HCT116 (cell line): ENCODE measurements around the gene TRPC1. TPM values are rescaled to one million over a fixed set of nuclear protein-coding genes. Genes with fewer than 3 reads are reported as not detected.

ENCODE experiments used
- ATAC-seq: fragments of 200-7000 bp; cut with Tn5 transposase; 2 replicates; pipeline ENCODE4 v1.9.1; 2020; ENCODE audit warnings: mild to moderate bottlenecking, moderate library complexity
- BruUV-seq: library from RNA; stranded (reverse); fragments of 400-500 nt; replicated peaks from 2 replicates; lab custom pipeline; 2021; lab: Mats Ljungman, UMichigan
- CTCF ChIA-PET: fragments of 300-600 bp; sonication (Branson Sonifier 250); formaldehyde crosslinking; loops from one replicate; lab custom pipeline; 2021; ENCODE audit warnings: antibody characterized with exemption; lab: Charles Lee
- POLR2A ChIA-PET: fragments of 300-600, 350-600 bp; sonication (Branson Sonifier 250); formaldehyde crosslinking; loops from one replicate; lab custom pipeline; 2021; ENCODE audit warnings: antibody characterized with exemption; lab: Charles Lee
- RAD21 ChIA-PET, 2 experiments: fragments of 300-600 bp; sonication (Branson Sonifier 250); formaldehyde crosslinking; loops; one replicate each; lab custom pipeline; 2023; ENCODE audit warnings: low total read pairs in 2 of 2; ENCODE audit not compliant: uncharacterized antibody in 2 of 2, unreplicated experiment in 2 of 2, low non-redundant PET in 1 of 2; lab: Charles Lee
- DNase-seq: peaks from one replicate; pipeline ENCODE4 v3.0.0-alpha.2; 2010; ENCODE audit warnings: low read depth, low spot score
- H2AFZ ChIP-seq: fragments of 200-600 bp; shearing (Covaris generic), sonication (generic); 2 replicates; pipeline ENCODE4 v1.6.1; 2017; ENCODE audit warnings: low read depth, mixed run types, mixed read lengths, antibody characterized with exemption, low read length; ENCODE audit not compliant: poor library complexity, severe bottlenecking
- H3K27ac ChIP-seq: 2 replicates; pipeline ENCODE4 v1.5.1; 2012; ENCODE audit warnings: low read depth, low read length
- H3K27me3 ChIP-seq: fragments of 200-600 bp; sonication (generic); 2 replicates; pipeline ENCODE4 v1.6.1; 2016; ENCODE audit warnings: mixed run types, low read length, mixed read lengths; ENCODE audit not compliant: insufficient read depth
- H3K36me3 ChIP-seq, 2 experiments: fragments of 200-500 bp in 1 of 2; fragments of 200-600 bp in 1 of 2; sonication (Bioruptor generic) in 1 of 2; sonication (generic) in 1 of 2; 2 replicates each; pipeline versions ENCODE4 v1.5.1 to v1.6.1; 2014 to 2016; ENCODE audit warnings: low read length in 2 of 2, inconsistent platforms in 1 of 2, mixed read lengths in 1 of 2, mixed run types in 1 of 2; ENCODE audit not compliant: insufficient read depth in 2 of 2, control insufficient read depth in 1 of 2
- H3K4me1 ChIP-seq, 2 experiments: fragments of 200-600 bp in 1 of 2; sonication (generic) in 1 of 2; 2 replicates each; pipeline versions ENCODE4 v1.5.1 to v1.6.1; 2012 to 2017; ENCODE audit warnings: low read length in 2 of 2, inconsistent platforms in 1 of 2, mild to moderate bottlenecking in 1 of 2, mixed read lengths in 1 of 2, mixed run types in 1 of 2, moderate library complexity in 1 of 2; ENCODE audit not compliant: insufficient read depth in 2 of 2, control insufficient read depth in 1 of 2
- H3K4me2 ChIP-seq: fragments of 200-600 bp; sonication (generic); 2 replicates; pipeline ENCODE4 v1.6.1; 2017; ENCODE audit warnings: mixed run types, low read length, mixed read lengths
- H3K4me3 ChIP-seq, 2 experiments: fragments of 200-600 bp in 1 of 2; sonication (generic) in 1 of 2; replicated peaks in 1 of 2; 2 replicates each; pipeline ENCODE4 v1.5.1; 2011 to 2016; ENCODE audit warnings: low read length in 2 of 2, control low read depth in 1 of 2, low read depth in 1 of 2, mild to moderate bottlenecking in 1 of 2, mixed read lengths in 1 of 2, mixed run types in 1 of 2
- H3K79me2 ChIP-seq: fragments of 200-600 bp; sonication (generic); 2 replicates; pipeline ENCODE4 v1.6.1; 2017; ENCODE audit warnings: mild to moderate bottlenecking, mixed run types, low read length, moderate library complexity, mixed read lengths; ENCODE audit not compliant: insufficient read depth
- H3K9ac ChIP-seq: fragments of 200-600 bp; sonication (generic); 2 replicates; pipeline ENCODE4 v1.6.1; 2016; ENCODE audit warnings: low read length, mixed read lengths
- H3K9me2 ChIP-seq: fragments of 200-600 bp; sonication (generic), shearing (Covaris generic); 2 replicates; pipeline ENCODE4 v1.6.1; 2017; ENCODE audit warnings: mixed run types, mild to moderate bottlenecking, moderate library complexity; ENCODE audit not compliant: insufficient read depth
- H3K9me3 ChIP-seq, 2 experiments: fragments of 200-500 bp in 1 of 2; fragments of 200-600 bp in 1 of 2; sonication (Bioruptor generic) in 1 of 2; sonication (generic) in 1 of 2; 2 replicates each; pipeline ENCODE4 v1.6.1; 2014 to 2017; ENCODE audit warnings: low read length in 2 of 2, mixed read lengths in 2 of 2, inconsistent platforms in 1 of 2, low read depth in 1 of 2, mild to moderate bottlenecking in 1 of 2, mixed run types in 1 of 2, moderate library complexity in 1 of 2; ENCODE audit not compliant: control insufficient read depth in 1 of 2, insufficient read depth in 1 of 2
- H4K20me1 ChIP-seq: fragments of 200-600 bp; sonication (generic), shearing (Covaris generic); 2 replicates; pipeline ENCODE4 v1.6.1; 2017; ENCODE audit warnings: mixed run types, mild to moderate bottlenecking, moderate library complexity; ENCODE audit not compliant: insufficient read depth
- ELF1 ChIP-seq: IDR thresholded peaks from 2 replicates; pipeline ENCODE4 v1.6.1; 2012; ENCODE audit warnings: low read depth, borderline replicate concordance
- EZH2phosphoT487 ChIP-seq: fragments of 200-600 bp; IDR thresholded peaks from 2 replicates; pipeline ENCODE4 v1.6.1; 2018; ENCODE audit warnings: antibody characterized with exemption, borderline replicate concordance
- FOSL1 ChIP-seq: IDR thresholded peaks from 2 replicates; pipeline ENCODE4 v1.6.1; 2012; ENCODE audit warnings: low read depth
- POLR2A ChIP-seq: IDR thresholded peaks from 2 replicates; pipeline ENCODE4 v1.7.0; 2011; ENCODE audit warnings: borderline replicate concordance; ENCODE audit not compliant: insufficient read depth, insufficient read length; ENCODE audit errors: extremely low read depth
- SP1 ChIP-seq: IDR thresholded peaks from 2 replicates; pipeline ENCODE4 v1.6.1; 2012; ENCODE audit warnings: low read depth
- SRF ChIP-seq: IDR thresholded peaks from 2 replicates; pipeline ENCODE4 v1.6.1; 2012; ENCODE audit warnings: low read depth
- TCF7L2 ChIP-seq: IDR thresholded peaks from 2 replicates; pipeline ENCODE4 v1.7.0; 2011; ENCODE audit warnings: borderline replicate concordance, inconsistent platforms; ENCODE audit not compliant: insufficient read depth, insufficient read length; ENCODE audit errors: extremely low read depth
- ZNF274 ChIP-seq: fragments of 200-500 bp; sonication (Bioruptor generic); IDR thresholded peaks from 2 replicates; pipeline ENCODE4 v1.6.1; 2014; ENCODE audit warnings: mild to moderate bottlenecking, low read depth, low read length, inconsistent platforms
- intact Hi-C: fragments of 100-400 bp; cut with micrococcal nuclease; formaldehyde crosslinking; loops from 2 replicates; pipeline ENCODE4 v1.10.0; 2022
- total RNA-seq: library from RNA; stranded (reverse); gene quantifications from one replicate; pipeline ENCODE4 v1.2.1, GENCODE V29; 2021; ENCODE audit not compliant: unreplicated experiment
- TF ChIP-seq, protein P1 (sequence below): IDR thresholded peaks from 2 replicates; pipeline ENCODE4 v1.6.1; 2012
- TF ChIP-seq, protein P2 (sequence below): IDR thresholded peaks from 2 replicates; pipeline ENCODE4 v1.6.1; 2011; ENCODE audit warnings: mild to moderate bottlenecking, low read length, moderate library complexity; ENCODE audit not compliant: insufficient replicate concordance; ENCODE audit errors: extremely low read depth
- TF ChIP-seq, protein P3 (sequence below): IDR thresholded peaks from 2 replicates; pipeline ENCODE4 v1.6.1; 2012

Gene TRPC1
- total RNA-seq, 1 experiment from 2014 or later: 6.1 TPM

DNA sequence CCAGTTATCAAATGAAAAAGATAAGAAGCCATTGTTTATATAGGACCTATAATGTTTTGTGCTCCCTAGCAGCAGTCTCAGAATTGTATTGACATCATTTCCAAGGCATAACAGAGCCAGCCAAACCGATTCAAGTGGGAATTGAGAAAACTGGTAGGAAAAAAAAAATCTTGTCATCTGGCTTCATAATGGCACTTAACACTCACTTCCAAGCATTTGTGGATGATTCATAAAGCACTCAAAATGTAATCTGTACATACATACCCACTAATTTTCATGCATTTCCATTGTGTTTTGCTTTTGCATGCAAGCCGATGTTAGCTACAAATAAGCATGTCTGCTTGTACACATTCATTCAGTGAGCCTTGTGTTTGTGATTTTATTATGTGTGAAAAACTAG is 18.6 kb upstream of the TRPC1 start:
- POLR2A ChIA-PET: no interaction called here

More for the DNA sequence above, 18.6 kb upstream of the TRPC1 start:
- no peak overlapping the region for H2AFZ ChIP-seq
- no peak overlapping the region for H3K4me3 ChIP-seq
- no peaks in the 10 kb centered on the region for H3K36me3 ChIP-seq
- no peak overlapping the region for H3K9ac ChIP-seq
- no peak for DNase-seq
- no peaks in the 10 kb centered on the region for H3K9me3 ChIP-seq
- BruUV-seq: no TSS peak
- no peak overlapping the region for H3K4me2 ChIP-seq
- ChIA-PET RAD21 (no interaction called here), CTCF (interaction anchor here (0.7 kb wide), 1 partner anchor 152 kb away, joined by 4 read pairs; no protein-coding TSS in a partner anchor)
- no peaks in the 10 kb centered on the region for H3K79me2 ChIP-seq
- intact Hi-C loops: no loop called here
- H3K27ac ChIP-seq: no peak overlapping the region
- no peaks in the 10 kb centered on the region for H3K27me3 ChIP-seq
- H3K9me2 ChIP-seq: no peaks in the 10 kb centered on the region
- TF ChIP-seq SP1 (no peak), FOSL1 (no peak), POLR2A (no peak), ZNF274 (no peak), EZH2phosphoT487 (no peak), SRF (no peak), ELF1 (no peak), TCF7L2 (no peak)
- TF ChIP-seq, protein P1, sequence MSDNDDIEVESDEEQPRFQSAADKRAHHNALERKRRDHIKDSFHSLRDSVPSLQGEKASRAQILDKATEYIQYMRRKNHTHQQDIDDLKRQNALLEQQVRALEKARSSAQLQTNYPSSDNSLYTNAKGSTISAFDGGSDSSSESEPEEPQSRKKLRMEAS: no peak
- TF ChIP-seq, protein P2, sequence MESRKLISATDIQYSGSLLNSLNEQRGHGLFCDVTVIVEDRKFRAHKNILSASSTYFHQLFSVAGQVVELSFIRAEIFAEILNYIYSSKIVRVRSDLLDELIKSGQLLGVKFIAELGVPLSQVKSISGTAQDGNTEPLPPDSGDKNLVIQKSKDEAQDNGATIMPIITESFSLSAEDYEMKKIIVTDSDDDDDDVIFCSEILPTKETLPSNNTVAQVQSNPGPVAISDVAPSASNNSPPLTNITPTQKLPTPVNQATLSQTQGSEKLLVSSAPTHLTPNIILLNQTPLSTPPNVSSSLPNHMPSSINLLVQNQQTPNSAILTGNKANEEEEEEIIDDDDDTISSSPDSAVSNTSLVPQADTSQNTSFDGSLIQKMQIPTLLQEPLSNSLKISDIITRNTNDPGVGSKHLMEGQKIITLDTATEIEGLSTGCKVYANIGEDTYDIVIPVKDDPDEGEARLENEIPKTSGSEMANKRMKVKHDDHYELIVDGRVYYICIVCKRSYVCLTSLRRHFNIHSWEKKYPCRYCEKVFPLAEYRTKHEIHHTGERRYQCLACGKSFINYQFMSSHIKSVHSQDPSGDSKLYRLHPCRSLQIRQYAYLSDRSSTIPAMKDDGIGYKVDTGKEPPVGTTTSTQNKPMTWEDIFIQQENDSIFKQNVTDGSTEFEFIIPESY: no peak
- TF ChIP-seq, protein P3, sequence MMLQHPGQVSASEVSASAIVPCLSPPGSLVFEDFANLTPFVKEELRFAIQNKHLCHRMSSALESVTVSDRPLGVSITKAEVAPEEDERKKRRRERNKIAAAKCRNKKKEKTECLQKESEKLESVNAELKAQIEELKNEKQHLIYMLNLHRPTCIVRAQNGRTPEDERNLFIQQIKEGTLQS: no peak
- no peaks in the 10 kb centered on the region for H4K20me1 ChIP-seq
- ATAC-seq: no peak
- H3K4me1 ChIP-seq: no peaks in the 10 kb centered on the region
